ENCODE data around the gene TMEM37. TPM values are rescaled to one million over a fixed set of nuclear protein-coding genes. Genes with fewer than 3 reads are reported as not detected.

TMEM37 gene
- total RNA-seq, 1 experiment from 2014 or later: 13.8 TPM

DNA sequence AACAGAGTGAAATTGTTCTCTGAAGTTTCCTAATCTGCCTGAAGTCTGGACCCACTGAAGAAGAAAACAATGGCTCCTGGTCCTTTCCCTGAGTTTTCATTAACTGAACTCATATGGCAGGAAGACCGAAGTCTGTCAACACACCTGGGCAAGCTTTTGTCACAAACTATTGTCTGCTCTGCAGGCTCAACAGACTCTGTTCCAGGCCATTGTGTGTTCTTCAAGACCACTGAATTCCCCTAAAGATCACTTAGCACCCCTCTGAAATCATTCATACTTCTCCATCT is 6.6 kb upstream of the TMEM37 start:
- no TSS peak for BruUV-seq (replicated peaks)
- no peak for DNase-seq (ENCODE audit: low spot score)
- TF ChIP-seq EZH2 (IDR thresholded peaks at IDR 0.05; ENCODE audit: borderline replicate concordance, low read depth, low read length, poor library complexity, severe bottlenecking): no peak
- TF ChIP-seq, protein P1, sequence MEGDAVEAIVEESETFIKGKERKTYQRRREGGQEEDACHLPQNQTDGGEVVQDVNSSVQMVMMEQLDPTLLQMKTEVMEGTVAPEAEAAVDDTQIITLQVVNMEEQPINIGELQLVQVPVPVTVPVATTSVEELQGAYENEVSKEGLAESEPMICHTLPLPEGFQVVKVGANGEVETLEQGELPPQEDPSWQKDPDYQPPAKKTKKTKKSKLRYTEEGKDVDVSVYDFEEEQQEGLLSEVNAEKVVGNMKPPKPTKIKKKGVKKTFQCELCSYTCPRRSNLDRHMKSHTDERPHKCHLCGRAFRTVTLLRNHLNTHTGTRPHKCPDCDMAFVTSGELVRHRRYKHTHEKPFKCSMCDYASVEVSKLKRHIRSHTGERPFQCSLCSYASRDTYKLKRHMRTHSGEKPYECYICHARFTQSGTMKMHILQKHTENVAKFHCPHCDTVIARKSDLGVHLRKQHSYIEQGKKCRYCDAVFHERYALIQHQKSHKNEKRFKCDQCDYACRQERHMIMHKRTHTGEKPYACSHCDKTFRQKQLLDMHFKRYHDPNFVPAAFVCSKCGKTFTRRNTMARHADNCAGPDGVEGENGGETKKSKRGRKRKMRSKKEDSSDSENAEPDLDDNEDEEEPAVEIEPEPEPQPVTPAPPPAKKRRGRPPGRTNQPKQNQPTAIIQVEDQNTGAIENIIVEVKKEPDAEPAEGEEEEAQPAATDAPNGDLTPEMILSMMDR (conservative IDR thresholded peaks at IDR 0.05; ENCODE audit: low read depth, low read length): no peak
- H3K27me3 ChIP-seq (replicated peaks; ENCODE audit: insufficient read depth, low read depth, low read length, poor library complexity): no peaks in the 10 kb centered on the region
- H3K4me3 ChIP-seq (ENCODE audit: low read depth, low read length, poor library complexity, severe bottlenecking): no peak overlapping the region
- H3K4me1 ChIP-seq (ENCODE audit: insufficient read depth, low read length, poor library complexity, severe bottlenecking): peaks cover 10% of the 10 kb centered on the region
- POLR2A ChIA-PET (ENCODE audit: low non-redundant PET): no interaction called here
- no peaks in the 10 kb centered on the region for H3K9me3 ChIP-seq (ENCODE audit: low read depth, low read length, poor library complexity, severe bottlenecking)
- intact Hi-C loops (cut with micrococcal nuclease; ENCODE audit: unreplicated experiment): no loop called here
- no peaks in the 10 kb centered on the region for H3K36me3 ChIP-seq (ENCODE audit: insufficient read depth, low read length, poor library complexity, severe bottlenecking)
- CTCF ChIA-PET: no interaction called here
- H3K27ac ChIP-seq (ENCODE audit: low read depth, low read length, poor library complexity, severe bottlenecking): no peak overlapping the region

DNA sequence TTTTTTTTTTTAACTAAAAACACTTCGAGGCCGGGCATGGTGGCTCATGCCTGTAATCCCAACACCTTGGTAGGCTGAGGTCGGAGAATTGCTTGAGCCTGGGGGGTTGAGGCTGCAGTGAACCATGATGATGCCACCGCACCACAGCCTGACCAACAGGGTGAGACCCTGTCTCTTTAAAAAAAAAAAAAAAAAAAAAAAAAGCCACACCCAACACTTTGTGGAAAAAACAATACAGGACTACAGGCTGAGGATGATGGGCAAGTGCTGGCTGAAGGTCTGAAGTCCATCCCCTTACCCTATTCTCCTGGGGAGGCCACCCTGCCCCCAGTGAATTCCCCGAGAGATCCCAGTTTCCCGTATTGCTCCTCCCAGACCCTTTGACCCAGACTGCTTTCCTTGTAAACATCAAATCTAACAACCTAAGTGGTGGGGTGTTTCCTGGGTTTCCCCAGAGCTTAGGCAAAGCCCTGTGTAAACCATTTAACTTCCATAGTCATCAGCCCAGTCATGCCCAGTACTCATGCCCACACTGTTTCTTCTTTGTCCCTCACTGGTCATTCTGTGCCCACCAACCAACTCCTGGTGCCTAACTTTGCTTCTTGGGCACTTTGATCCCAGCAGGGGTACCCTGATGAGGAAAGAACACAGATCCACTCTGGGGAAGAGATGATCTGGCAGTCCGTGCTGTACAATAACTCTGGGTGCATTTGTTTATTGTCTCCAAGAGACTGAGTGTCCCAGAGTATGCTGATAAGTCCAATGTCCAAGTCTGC is 5.8 kb upstream of the TMEM37 start:
- ChIA-PET CTCF (no interaction called here), POLR2A (ENCODE audit: low non-redundant PET) (no interaction called here)
- TF ChIP-seq, protein P1 (conservative IDR thresholded peaks at IDR 0.05; ENCODE audit: low read depth, low read length): no peak
- TF ChIP-seq EZH2 (IDR thresholded peaks at IDR 0.05; ENCODE audit: borderline replicate concordance, low read depth, low read length, poor library complexity, severe bottlenecking): no peak
- Histone ChIP-seq H3K36me3 (ENCODE audit: insufficient read depth, low read length, poor library complexity, severe bottlenecking) (no peaks in the 10 kb centered on the region), H3K4me1 (ENCODE audit: insufficient read depth, low read length, poor library complexity, severe bottlenecking) (peaks cover 18% of the 10 kb centered on the region), H3K27ac (ENCODE audit: low read depth, low read length, poor library complexity, severe bottlenecking) (no peak overlapping the region), H3K27me3 (replicated peaks; ENCODE audit: insufficient read depth, low read depth, low read length, poor library complexity) (no peaks in the 10 kb centered on the region), H3K9me3 (ENCODE audit: low read depth, low read length, poor library complexity, severe bottlenecking) (no peaks in the 10 kb centered on the region), H3K4me3 (ENCODE audit: low read depth, low read length, poor library complexity, severe bottlenecking) (no peak overlapping the region)
- DNase-seq (ENCODE audit: low spot score): no peak
- intact Hi-C loops (cut with micrococcal nuclease; ENCODE audit: unreplicated experiment): no loop called here
- BruUV-seq (replicated peaks): no TSS peak

DNA sequence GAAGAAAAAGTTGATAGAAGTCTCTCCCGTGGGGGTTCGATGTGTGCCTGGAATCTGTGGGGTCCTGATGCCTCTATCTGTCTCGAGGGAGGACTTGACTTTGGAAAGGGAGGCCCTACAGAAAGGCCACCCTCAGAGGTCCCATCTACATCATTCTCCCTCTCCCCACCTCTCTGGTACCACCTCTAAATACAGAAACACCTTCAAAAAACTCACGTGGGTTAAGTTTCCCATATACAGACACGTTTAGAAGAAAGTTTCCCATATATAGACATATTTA is 5.3 kb upstream of the TMEM37 start:
- TF ChIP-seq, protein P1 (conservative IDR thresholded peaks at IDR 0.05; ENCODE audit: low read depth, low read length): no peak
- no peak for TF ChIP-seq EZH2 (IDR thresholded peaks at IDR 0.05; ENCODE audit: borderline replicate concordance, low read depth, low read length, poor library complexity, severe bottlenecking)
- no TSS peak for BruUV-seq (replicated peaks)
- Histone ChIP-seq H3K4me1 (ENCODE audit: insufficient read depth, low read length, poor library complexity, severe bottlenecking) (peaks cover 23% of the 10 kb centered on the region), H3K27ac (ENCODE audit: low read depth, low read length, poor library complexity, severe bottlenecking) (no peak overlapping the region), H3K4me3 (ENCODE audit: low read depth, low read length, poor library complexity, severe bottlenecking) (no peak overlapping the region), H3K36me3 (ENCODE audit: insufficient read depth, low read length, poor library complexity, severe bottlenecking) (no peaks in the 10 kb centered on the region), H3K27me3 (replicated peaks; ENCODE audit: insufficient read depth, low read depth, low read length, poor library complexity) (no peaks in the 10 kb centered on the region), H3K9me3 (ENCODE audit: low read depth, low read length, poor library complexity, severe bottlenecking) (no peaks in the 10 kb centered on the region)
- intact Hi-C loops (cut with micrococcal nuclease; ENCODE audit: unreplicated experiment): no loop called here
- no peak for DNase-seq (ENCODE audit: low spot score)
- ChIA-PET POLR2A (ENCODE audit: low non-redundant PET) (no interaction called here), CTCF (no interaction called here)
